Endothelial cell of umbilical vein (primary cell): Measurements from ENCODE around the gene MNS1. TPM values are rescaled to one million over a fixed set of nuclear protein-coding genes. Genes with fewer than 3 reads are reported as not detected.

Experiments
- BruUV-seq: library from RNA; stranded (reverse); fragments of 400-500 nt; replicated peaks from 2 replicates; lab custom pipeline; 2021; lab: Mats Ljungman, UMichigan
- CTCF ChIA-PET: fragments of 300-600, 350-600 bp; sonication (Branson Sonifier 250); formaldehyde crosslinking; loops from one replicate; lab custom pipeline; 2021; ENCODE audit warnings: antibody characterized with exemption, inconsistent platforms; lab: Charles Lee
- POLR2A ChIA-PET: fragments of 300-600, 350-600 bp; sonication (Branson Sonifier 250); formaldehyde crosslinking; loops from one replicate; lab custom pipeline; 2021; ENCODE audit warnings: antibody characterized with exemption, inconsistent platforms; lab: Charles Lee
- DNase-seq: peaks from one replicate; pipeline ENCODE4 v3.0.0-alpha.2; 2011; ENCODE audit warnings: low read depth, low spot score
- FAIRE-seq: peaks from 2 replicates; lab custom pipeline; 2011; peaks lifted over from hg19 to GRCh38; lab: Jason Lieb, UNC
- H2AFZ ChIP-seq: 2 replicates; pipeline ENCODE4 v1.6.0; 2012; ENCODE audit warnings: low read depth, low read length, control low read depth, inconsistent platforms
- H3K27ac ChIP-seq: 2 replicates; pipeline ENCODE4 v1.5.1; 2011; ENCODE audit warnings: low read depth, mild to moderate bottlenecking, control low read depth, low read length, moderate library complexity; ENCODE audit not compliant: insufficient read depth
- H3K27me3 ChIP-seq, 2 experiments: 2 replicates each; pipeline versions ENCODE4 v1.6.0 to v1.6.1; 2011; ENCODE audit warnings: low read length in 2 of 2, mixed read lengths in 1 of 2; ENCODE audit not compliant: control insufficient read depth in 2 of 2, insufficient read depth in 2 of 2
- H3K36me3 ChIP-seq, 2 experiments: 2 replicates in 1 of 2; 3 replicates in 1 of 2; pipeline ENCODE4 v1.5.1; 2011; ENCODE audit warnings: low read length in 2 of 2, mild to moderate bottlenecking in 1 of 2, moderate library complexity in 1 of 2; ENCODE audit not compliant: control insufficient read depth in 2 of 2, insufficient read depth in 2 of 2; ENCODE audit errors: extremely low read depth in 1 of 2
- H3K4me1 ChIP-seq: 3 replicates; pipeline ENCODE4 v1.5.1; 2011; ENCODE audit warnings: mild to moderate bottlenecking, low read length; ENCODE audit not compliant: control insufficient read depth, insufficient read depth; ENCODE audit errors: extremely low read depth
- H3K4me2 ChIP-seq: 2 replicates; pipeline ENCODE4 v1.6.1; 2011; ENCODE audit warnings: low read length, control low read depth, mixed read lengths; ENCODE audit not compliant: insufficient read depth
- H3K4me3 ChIP-seq, 3 experiments: fragments of 200-600 bp in 1 of 3; sonication (generic), shearing (Covaris generic) in 1 of 3; replicated peaks in 1 of 3; 2 replicates each; pipeline ENCODE4 v1.5.1; 2011 to 2016; ENCODE audit warnings: control low read depth in 3 of 3, low read length in 3 of 3, mild to moderate bottlenecking in 2 of 3, inconsistent platforms in 1 of 3, low read depth in 1 of 3, moderate library complexity in 1 of 3; ENCODE audit not compliant: insufficient read depth in 1 of 3
- H3K79me2 ChIP-seq: 2 replicates; pipeline ENCODE4 v1.6.0; 2012; ENCODE audit warnings: low read length, inconsistent platforms; ENCODE audit not compliant: control insufficient read depth, insufficient read depth
- H3K9ac ChIP-seq: replicated peaks from 2 replicates; pipeline ENCODE3; 2011; ENCODE audit warnings: low read length, control low read depth; ENCODE audit not compliant: insufficient read depth; ENCODE audit errors: extremely low read depth
- H3K9me1 ChIP-seq: replicated peaks from 3 replicates; pipeline ENCODE4 v1.6.0; 2011; ENCODE audit warnings: mild to moderate bottlenecking, low read length; ENCODE audit not compliant: control insufficient read depth, insufficient read depth; ENCODE audit errors: extremely low read depth
- H3K9me3 ChIP-seq: replicated peaks from 2 replicates; pipeline ENCODE4 v1.5.1; 2012; ENCODE audit warnings: low read length, inconsistent platforms; ENCODE audit not compliant: control insufficient read depth, insufficient read depth
- H4K20me1 ChIP-seq: replicated peaks from 2 replicates; pipeline ENCODE3; 2011; ENCODE audit warnings: mild to moderate bottlenecking, low read length; ENCODE audit not compliant: control insufficient read depth, insufficient read depth; ENCODE audit errors: extremely low read depth
- EZH2 ChIP-seq: IDR thresholded peaks from 2 replicates; pipeline ENCODE4 v1.6.1; 2012; ENCODE audit warnings: borderline replicate concordance, low read depth, mild to moderate bottlenecking, moderate library complexity, low read length, inconsistent platforms; ENCODE audit not compliant: severe bottlenecking
- GATA2 ChIP-seq: IDR thresholded peaks from 2 replicates; pipeline ENCODE4 v1.7.0; 2011; ENCODE audit warnings: low read depth, mild to moderate bottlenecking, moderate library complexity, mixed read lengths, low read length; ENCODE audit not compliant: insufficient read length, insufficient read depth
- dilution Hi-C: fragments of 300-500 bp; cut with MboI; formaldehyde crosslinking; loops from one replicate; pipeline ENCODE4 v1.15.0; 2019; ENCODE audit warnings: low sequenced_read_pairs; ENCODE audit not compliant: extremely low pct_ligation_motif_present
- intact Hi-C: fragments of 100-400 bp; cut with micrococcal nuclease; formaldehyde crosslinking; loops from one replicate; pipeline ENCODE4 v1.10.0; 2022
- polyA plus RNA-seq, 4 experiments: library from polyadenylated mRNA; depleted of rRNA in 3 of 4; stranded (reverse) in 3 of 4; unstranded in 1 of 4; fragments of >200 nt; gene quantifications; 2 replicates each; pipeline versions ENCODE4 v1.2.1 to v1.2.3, GENCODE V29; 2011 to 2012; ENCODE audit warnings: missing spikeins in 1 of 4
- total RNA-seq: library from RNA; stranded (reverse); gene quantifications from 2 replicates; pipeline ENCODE4 v1.2.3, GENCODE V29; 2021
- TF ChIP-seq, protein P1 (sequence below): IDR thresholded peaks from 2 replicates; pipeline ENCODE4 v1.6.1; 2011; ENCODE audit not compliant: insufficient read depth, insufficient read length
- TF ChIP-seq, protein P2 (sequence below), 2 donors: IDR thresholded peaks; 1 replicate in 1 of 2; 2 replicates in 1 of 2; pipeline ENCODE4 v1.5.1; 2011; ENCODE audit warnings: low read length in 2 of 2, mild to moderate bottlenecking in 2 of 2, moderate library complexity in 2 of 2, control low read depth in 1 of 2, inconsistent platforms in 1 of 2, low read depth in 1 of 2; ENCODE audit not compliant: insufficient read depth in 1 of 2; ENCODE audit errors: extremely low read depth in 1 of 2

Gene MNS1
- total and polyA plus RNA-seq, 2 donors (not counting 3 experiments of a cell fraction or from before 2014, with no cell fraction given): 0.25 to 2.6 TPM

DNA sequence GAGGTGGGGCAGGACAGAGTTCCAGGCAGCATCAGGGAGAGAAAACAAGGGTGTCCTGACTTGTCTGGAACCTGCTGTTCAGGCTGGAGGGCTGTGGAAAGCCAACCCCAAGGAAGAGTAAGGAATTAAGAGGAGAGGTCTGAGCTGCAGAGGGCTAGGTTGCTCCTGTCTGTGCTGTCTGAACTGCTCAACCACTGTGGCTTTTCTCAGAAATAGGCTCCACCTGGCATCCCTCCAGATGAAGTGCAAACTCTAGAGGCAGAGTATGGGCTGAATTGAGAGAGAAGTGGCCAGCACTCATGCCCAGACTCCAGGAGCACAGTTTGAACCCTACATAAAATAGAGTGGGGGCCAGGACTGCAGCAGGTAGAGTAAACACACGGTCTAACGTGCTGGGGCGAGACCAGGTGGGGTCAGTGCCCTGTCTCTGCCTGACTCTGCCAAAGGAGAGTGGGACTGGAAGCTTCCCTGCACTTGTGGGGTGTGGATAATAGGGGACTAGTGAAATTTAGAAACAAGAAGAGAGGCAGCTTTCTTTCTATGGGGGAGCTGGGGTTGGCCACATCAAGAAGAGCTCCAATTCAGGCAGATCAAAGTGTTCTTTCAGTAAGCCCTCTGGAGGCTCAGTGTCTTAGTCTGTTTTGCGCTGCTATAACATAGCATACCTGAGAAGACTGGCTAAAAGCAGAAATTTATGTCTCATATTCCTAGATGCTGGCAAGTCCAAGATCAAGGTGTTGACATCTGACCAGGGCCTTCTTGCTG lies 28.0 kb upstream of the MNS1 start:
- BruUV-seq: no TSS peak
- H3K27me3 ChIP-seq: peaks cover 7 to 12% of the 10 kb centered on the region in 2 experiments
- no peaks in the 10 kb centered on the region for H3K4me1 ChIP-seq
- no peaks in the 10 kb centered on the region for H4K20me1 ChIP-seq
- H3K9ac ChIP-seq: no peak overlapping the region
- DNase-seq: no peak
- no peak for FAIRE-seq
- no peaks in the 10 kb centered on the region for H3K79me2 ChIP-seq
- no peaks in the 10 kb centered on the region for H3K9me3 ChIP-seq
- no peaks in the 10 kb centered on the region for H3K36me3 ChIP-seq
- H3K4me3 ChIP-seq: no peak overlapping the region
- no peak overlapping the region for H3K27ac ChIP-seq
- H3K4me2 ChIP-seq: no peak overlapping the region
- intact Hi-C loops (loop anchor here (5.0 to 10.0 kb wide), 2 partner anchors 522 to 639 kb away; no protein-coding TSS in a partner anchor), dilution Hi-C loops (no loop called here)
- ChIA-PET CTCF (interaction anchor here (1.2 to 1.7 kb wide), 4 partner anchors 377 to 813 kb away, joined by 3 to 5 read pairs (median 4); no protein-coding TSS in a partner anchor), POLR2A (no interaction called here)
- TF ChIP-seq EZH2: no peak
- TF ChIP-seq GATA2: no peak
- no peaks in the 10 kb centered on the region for H3K9me1 ChIP-seq
- H2AFZ ChIP-seq: no peak overlapping the region

DNA sequence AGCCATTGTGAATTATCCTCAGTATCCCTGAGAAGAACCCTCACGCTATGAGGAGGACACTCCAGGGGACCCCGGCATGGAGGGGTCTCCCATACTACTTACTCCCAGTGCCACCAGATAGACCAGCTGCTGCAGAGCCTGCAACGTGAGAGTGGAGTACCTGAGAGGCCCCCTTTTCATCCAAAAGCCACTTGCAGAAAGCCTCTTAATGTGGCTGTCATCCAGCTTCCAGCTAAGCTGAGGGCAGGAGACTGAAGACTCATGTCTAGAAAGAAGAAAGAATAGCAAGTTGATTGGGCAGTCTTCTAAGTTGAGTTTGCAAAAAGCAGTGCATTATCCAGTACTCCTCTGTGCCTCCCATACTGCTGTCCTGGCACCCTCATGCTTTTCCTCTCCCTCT lies 27.3 kb upstream of the MNS1 start:
- intact Hi-C loops: loop anchor here (5.0 to 10.0 kb wide), 2 partner anchors 523 to 640 kb away; no protein-coding TSS in a partner anchor
- BruUV-seq: no TSS peak
- Histone ChIP-seq H3K36me3 (no peaks in the 10 kb centered on the region), H3K9ac (no peak overlapping the region), H3K9me1 (no peaks in the 10 kb centered on the region), H2AFZ (no peak overlapping the region), H3K27ac (no peak overlapping the region), H3K9me3 (no peaks in the 10 kb centered on the region), H4K20me1 (no peaks in the 10 kb centered on the region), H3K4me2 (no peak overlapping the region), H3K27me3 (peaks cover 11 to 15% of the 10 kb centered on the region in 2 experiments), H3K4me3 (no peak overlapping the region), H3K4me1 (no peaks in the 10 kb centered on the region), H3K79me2 (no peaks in the 10 kb centered on the region)
- DNase-seq: no peak
- TF ChIP-seq, protein P1, sequence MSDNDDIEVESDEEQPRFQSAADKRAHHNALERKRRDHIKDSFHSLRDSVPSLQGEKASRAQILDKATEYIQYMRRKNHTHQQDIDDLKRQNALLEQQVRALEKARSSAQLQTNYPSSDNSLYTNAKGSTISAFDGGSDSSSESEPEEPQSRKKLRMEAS: no peak
- TF ChIP-seq, protein P2, sequence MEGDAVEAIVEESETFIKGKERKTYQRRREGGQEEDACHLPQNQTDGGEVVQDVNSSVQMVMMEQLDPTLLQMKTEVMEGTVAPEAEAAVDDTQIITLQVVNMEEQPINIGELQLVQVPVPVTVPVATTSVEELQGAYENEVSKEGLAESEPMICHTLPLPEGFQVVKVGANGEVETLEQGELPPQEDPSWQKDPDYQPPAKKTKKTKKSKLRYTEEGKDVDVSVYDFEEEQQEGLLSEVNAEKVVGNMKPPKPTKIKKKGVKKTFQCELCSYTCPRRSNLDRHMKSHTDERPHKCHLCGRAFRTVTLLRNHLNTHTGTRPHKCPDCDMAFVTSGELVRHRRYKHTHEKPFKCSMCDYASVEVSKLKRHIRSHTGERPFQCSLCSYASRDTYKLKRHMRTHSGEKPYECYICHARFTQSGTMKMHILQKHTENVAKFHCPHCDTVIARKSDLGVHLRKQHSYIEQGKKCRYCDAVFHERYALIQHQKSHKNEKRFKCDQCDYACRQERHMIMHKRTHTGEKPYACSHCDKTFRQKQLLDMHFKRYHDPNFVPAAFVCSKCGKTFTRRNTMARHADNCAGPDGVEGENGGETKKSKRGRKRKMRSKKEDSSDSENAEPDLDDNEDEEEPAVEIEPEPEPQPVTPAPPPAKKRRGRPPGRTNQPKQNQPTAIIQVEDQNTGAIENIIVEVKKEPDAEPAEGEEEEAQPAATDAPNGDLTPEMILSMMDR (IDR thresholded peaks at IDR 0.05; ENCODE audit: extremely low read depth in 1 of 2, insufficient read depth in 1 of 2, low read depth in 1 of 2, low read length in 2 of 2): no peak
- dilution Hi-C loops: no loop called here
- no peak for FAIRE-seq
- POLR2A ChIA-PET: no interaction called here
- CTCF ChIA-PET: interaction anchor here (1.1 to 2.1 kb wide), 7 partner anchors 10 to 846 kb away, joined by 3 to 13 read pairs (median 5); no protein-coding TSS in a partner anchor
